ENCODE data around the gene HOTAIR.

HOTAIR gene

DNA sequence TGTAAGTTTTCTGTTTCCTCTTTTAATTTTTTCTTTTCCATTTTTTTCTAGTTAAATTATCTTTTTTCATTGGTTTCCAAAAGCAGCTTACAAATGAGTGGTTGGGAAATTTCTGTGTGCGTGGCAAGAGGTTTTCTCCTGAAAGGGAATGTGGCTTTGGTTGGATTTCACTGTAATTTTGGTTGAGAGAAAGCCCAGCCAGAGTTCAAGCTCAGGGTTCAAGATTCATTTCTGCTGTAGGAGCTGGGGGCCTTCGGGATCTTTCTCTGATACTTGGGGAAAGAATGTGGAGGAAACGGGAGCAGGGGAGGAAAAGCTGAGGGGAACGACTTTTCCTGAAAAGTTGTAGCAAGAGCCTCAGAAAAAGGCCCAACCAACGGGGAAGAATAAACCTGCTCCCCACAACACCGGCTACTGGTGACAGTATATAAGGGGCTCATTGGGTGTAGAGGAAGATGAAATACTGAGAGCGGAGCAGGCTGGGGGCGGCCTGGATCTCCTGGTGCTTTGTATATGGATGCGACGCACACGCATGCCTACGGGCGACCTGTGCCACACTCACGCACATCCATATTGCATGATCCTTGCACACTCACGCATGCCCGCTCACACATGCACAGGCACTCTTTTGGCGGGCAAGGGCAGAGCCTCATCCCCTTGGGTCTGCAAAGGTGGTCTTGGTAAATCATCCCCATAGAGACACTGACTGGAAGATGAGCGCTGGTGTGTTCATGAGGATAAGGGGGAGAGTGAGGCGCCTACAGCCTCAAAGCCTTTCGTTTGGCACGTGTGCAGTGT lies 12.1 kb upstream of the HOTAIR start:
- no peak for DNase-seq (ENCODE audit: low read depth)

DNA sequence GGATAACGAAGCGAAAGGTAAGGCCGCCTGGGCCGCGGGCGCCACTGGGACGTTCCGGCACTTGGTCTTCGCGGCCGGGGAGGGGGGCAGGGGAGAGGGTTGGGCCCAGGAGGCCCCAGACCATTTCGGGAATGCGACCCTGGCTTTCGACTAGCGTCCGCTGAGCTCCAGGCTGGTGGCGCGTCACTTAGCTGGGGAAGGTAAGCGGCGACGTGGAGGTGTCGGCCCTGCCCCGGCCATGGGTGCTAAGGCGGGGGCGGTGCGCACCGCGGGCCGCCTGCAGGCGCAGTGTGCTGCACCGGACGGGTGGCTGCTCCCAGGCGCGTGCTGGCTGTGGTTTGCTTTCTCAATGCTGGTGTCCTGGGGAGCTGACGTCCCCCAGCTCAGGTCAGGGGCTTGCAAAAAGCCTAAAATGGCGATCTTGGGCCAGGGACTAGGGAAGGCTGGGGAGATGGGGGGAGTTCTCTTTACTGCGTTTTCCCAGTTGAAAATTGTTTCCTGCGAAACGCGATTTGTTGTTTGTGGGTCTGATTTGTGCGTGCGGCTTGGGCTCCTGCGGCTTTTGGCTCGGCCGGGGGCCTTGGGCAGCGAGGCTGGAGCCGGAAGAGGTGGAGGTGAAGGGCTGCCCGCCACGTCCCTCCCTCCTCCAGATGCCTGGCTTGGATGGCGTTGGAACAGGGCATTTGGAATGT lies 11.4 kb upstream of the HOTAIR start:
- DNase-seq (ENCODE audit: low read depth) = no peak

DNA sequence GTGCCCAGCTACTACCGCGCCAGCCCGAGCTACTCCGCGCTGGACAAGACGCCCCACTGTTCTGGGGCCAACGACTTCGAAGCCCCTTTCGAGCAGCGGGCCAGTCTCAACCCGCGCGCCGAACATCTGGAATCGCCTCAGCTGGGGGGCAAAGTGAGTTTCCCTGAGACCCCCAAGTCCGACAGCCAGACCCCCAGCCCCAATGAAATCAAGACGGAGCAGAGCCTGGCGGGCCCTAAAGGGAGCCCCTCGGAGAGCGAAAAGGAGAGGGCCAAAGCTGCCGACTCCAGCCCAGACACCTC lies 10.9 kb upstream of the HOTAIR start:
- DNase-seq (ENCODE audit: low read depth) = no peak

DNA sequence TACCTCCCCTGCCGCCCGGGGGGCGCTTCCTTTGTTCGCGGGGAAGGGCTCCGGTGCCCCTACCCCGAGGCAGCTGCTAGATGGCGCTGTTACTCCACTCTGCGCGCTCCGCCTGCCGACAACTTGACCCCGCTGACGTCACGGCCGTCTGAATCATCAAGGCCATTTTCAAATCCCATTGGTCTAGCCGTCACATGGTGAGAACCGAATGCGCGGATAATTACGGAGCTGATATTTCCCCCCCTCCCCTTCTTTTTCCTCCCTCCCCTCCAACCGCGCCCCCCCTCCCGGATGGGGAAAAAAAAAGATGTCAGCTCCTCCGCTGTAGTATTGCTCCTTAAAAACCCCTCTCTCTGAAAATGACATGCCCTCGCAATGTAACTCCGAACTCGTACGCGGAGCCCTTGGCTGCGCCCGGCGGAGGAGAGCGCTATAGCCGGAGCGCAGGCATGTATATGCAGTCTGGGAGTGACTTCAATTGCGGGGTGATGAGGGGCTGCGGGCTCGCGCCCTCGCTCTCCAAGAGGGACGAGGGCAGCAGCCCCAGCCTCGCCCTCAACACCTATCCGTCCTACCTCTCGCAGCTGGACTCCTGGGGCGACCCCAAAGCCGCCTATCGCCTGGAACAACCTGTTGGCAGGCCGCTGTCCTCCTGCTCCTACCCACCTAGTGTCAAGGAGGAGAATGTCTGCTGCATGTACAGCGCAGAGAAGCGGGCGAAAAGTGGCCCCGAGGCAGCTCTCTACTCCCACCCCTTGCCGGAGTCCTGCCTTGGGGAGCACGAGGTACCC lies 10.3 kb upstream of the HOTAIR start, which contains the start of gene HOXC10:
TSS of gene HOXC10 (plus strand) at position 246 of the 791 bp plus-strand sequence. CDS start at position 360, 114 bp downstream.
- DNase-seq (ENCODE audit: low read depth) = peak; percentile 75

DNA sequence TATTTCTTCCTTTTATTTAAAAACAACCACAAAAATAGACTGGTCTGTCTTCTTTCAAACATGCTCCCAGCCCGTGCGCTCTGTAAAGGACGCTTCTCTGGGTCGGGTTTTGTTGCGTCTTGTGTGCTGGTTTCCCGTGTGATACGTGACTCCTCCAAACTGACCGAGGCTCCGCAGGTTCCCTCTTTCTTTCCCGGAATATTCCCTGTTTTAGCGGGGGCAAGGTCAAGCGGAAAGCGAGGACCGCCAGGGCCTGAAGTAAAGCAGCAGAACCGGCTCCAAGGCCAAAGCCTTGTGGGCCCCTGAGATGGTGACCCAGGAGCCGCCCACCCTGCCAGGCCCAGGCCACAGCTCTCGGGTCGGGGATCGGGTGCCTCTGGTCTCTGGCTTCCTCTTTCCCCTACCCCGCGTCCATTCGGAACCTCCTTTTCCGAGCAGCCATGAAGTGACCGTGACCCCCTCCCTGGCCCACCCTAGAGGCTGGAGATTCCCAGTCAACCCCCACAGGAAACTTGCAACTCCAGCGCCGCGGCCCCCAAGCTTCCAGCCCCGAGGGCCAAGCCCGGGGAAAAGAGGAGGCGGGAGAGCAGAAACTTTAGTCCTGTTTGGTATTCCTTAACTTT lies 9.3 kb upstream of the HOTAIR start:
- no peak for DNase-seq (ENCODE audit: low read depth)

DNA sequence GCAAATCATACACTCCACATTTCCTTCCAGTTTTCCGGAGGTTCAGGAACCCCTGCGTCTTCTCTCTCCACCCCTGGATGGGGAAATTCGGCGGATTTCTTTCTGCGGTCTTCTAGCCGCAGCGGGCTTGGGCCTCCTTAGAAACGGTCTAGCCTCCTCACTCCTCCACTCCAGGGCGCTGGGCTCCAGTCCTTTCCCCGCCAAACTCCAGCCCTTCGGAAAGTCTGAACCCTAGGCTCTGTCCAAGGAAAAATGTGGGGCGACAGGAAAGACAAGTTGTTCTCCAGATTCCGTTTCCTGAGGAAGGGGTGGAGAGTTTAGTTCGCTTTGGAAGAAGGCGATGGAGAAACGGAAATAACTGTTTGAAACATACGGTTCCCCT lies 8.8 kb upstream of the HOTAIR start:
- DNase-seq (ENCODE audit: low read depth) = no peak

DNA sequence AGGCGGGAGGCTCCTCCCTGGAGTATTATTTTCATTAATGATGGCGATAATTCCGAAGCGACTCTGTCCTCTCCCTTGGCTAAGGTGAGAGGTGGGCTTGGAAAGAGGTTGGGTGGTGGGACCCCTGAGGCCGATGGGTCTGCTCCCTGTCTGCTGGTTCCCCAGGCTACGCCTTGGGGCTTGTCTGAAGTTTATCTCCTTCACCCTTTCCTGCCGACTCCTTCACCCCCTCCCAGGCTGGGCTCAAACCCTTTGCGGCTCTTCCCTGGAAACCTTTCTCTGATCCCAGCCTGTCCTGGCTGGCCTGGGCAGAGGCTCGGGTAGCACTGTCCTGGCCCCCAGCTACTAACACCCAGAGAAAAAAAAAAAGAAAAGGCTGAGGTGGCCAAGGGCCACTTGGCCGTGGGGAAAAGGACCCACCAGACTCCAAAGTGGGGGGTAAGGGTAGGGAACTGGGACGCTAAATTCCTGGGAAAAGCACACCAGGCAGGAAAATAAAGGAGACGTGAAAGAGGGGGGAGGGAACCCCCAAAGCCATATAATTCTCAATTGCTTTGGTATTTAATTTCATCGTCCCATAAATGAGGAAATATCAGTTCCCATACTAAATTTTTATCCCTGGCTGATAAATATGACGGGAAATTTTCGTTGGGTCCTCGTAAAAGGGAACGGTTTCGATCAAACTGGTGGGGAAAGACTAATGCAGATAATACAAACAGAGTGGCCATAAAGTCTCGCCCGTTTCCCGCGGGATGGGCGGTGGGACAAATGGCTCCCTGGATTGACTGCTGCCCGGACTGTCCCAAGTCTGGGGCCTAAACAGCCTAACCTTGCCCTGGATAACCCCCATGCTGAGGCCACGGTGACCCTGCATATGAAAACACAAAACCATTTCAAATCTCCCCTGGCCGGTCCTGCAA lies 8.2 kb upstream of the HOTAIR start:
- no peak for DNase-seq (ENCODE audit: low read depth)

DNA sequence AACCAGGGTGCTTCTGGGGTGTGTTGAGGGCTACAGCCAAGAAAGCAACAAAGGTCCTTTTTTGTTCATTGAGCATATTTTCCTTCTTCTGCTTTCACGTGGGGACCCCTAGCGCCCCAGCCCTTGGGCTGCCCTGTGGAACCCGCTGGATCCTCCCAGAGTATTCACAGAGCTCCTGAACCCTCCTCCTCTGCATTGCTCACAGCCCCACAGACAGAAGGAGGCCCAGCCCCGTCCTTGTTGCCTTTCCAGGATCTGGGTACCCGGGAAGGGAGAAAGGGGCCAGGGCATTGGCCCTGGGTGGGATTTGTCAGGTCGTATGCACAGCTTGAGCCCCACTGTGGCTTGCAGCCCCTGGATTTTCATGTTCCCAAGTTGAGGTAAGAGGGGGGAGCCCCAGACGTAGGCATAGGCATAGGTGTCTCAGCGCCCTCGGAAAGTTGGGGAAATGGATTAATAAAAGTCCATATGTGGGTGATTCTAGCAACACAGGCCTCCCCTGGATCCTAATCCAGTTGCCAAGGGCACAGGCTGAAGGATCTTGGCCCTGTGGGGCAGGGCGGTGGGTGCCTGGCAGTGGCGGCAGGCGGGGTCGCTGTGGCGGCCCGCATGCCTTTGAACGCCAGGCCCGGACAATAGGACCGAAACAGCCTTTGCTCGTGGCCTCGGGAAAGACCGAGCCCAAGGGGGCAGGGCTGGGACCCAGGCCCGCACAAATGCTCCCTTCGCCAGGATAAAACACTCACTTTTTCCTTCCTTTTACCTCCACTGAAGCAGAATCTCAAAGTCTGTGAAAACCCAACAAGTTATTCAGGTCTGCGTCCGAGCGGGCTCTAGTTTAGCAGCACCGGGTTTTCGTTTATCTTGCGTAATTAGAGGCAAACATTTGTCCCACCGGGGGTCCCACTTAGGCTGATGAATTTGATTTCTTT lies 7.1 kb upstream of the HOTAIR start:
- DNase-seq (ENCODE audit: low read depth) = no peak

DNA sequence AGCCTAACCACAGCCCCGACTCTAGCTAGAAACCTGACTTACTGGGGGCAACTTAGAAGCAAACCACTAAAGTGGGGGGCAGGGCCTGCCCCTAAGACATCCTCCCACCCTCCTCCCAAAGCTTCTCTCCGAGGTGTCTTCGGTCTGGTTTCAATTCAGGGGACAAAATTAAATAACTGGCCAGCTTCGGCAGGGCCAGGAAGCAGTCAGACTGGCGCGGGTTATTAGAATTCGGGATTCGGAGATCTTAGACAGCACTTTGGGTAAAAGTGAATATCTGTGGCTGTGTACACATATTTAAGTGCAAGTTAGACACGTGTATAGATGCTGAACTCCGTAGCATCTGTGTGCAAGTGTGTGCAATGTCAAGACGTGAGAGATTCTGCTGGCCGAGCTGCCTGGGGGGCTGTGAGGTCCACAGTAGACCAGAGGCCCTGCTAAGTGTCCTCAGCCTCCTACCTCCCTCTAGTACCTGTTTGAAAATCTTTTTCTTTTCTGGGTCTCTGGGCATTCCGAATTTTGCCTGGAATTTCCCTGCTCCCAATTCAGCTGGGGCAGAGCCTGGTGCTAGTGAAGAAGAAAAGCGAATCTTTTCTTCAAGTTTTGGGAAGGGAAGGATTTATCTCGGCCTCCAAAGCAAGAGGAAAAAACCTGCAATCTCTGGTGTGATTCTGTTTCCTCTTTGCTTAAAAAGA lies 6.2 kb upstream of the HOTAIR start:
- no peak for DNase-seq (ENCODE audit: low read depth)

DNA sequence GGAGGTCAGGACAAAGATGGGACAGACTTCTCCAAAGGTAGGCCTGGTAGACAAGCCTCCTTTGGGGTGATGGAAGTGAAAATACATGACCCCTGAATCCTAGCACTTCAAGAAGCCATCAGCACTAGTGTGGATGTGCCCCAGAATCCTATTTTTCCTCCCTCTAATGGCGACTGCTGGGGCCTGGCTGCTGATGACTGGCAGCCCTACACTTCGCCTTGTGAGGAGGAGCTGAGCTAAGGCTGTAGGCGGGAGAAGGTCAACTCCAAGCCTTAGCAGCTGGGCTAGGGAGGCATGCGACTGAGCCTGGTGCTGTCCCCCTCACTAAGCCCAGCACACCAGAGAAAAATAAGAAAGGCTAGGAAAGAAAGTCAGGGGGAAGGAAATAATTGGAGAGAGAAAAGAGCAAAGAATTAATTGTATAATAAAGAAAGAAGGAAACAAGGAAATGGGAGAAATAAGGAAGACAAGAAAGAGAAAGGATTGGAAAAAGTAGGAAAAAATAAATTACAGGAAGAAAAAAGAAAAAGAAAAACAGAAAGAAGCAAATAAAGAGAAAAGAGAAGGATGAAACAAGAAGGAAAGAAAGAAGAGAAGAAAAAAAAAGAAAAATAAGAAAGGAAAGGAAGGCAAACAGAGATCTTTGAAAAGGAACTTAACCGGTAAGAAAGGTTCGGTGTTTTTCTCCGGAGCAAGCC lies 5.5 kb upstream of the HOTAIR start:
- no peak for DNase-seq (ENCODE audit: low read depth)

DNA sequence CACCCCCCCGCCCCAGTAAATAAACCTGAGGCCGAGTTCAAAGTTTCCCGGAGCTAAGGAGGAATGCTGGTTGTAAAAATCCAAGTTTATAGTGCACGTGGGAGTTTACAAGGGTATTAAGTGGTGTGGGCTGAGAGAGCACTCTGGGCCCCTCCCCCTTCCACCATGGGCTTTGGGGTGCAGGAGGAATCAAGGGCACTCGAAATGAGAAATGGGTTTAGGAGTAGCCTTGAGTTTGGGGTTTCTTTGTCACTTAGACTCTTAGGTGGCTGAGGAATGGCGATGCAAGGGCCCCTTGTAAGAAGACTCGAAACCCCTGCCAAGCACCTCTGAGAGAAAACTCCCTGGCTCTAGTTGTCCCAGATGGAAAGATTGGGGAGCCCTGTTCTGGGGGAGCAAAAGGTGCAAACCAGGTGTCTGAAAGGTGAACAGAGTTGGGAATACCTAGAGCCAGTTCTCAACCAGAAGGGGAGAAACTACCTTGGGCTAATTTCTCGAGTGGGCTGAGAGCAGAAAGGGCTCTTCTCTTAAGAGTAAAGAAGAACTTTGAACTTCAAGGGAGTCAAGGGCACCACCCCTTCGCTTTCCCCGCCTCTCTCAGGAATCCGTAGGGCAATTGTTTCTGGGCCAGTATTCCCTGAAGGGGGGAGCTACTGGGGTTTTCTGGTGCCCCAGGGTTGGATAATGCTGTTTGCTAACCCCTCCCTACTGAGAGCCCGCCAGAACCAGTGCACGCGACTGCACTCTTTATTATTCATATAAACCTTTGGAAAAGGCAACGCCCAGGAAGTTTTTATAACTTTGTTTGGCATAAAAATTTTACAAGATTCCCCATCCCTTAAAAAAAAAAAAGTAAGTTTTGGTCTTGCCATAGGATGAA lies 4.0 kb upstream of the HOTAIR start:
- DNase-seq (ENCODE audit: low read depth) = no peak

DNA sequence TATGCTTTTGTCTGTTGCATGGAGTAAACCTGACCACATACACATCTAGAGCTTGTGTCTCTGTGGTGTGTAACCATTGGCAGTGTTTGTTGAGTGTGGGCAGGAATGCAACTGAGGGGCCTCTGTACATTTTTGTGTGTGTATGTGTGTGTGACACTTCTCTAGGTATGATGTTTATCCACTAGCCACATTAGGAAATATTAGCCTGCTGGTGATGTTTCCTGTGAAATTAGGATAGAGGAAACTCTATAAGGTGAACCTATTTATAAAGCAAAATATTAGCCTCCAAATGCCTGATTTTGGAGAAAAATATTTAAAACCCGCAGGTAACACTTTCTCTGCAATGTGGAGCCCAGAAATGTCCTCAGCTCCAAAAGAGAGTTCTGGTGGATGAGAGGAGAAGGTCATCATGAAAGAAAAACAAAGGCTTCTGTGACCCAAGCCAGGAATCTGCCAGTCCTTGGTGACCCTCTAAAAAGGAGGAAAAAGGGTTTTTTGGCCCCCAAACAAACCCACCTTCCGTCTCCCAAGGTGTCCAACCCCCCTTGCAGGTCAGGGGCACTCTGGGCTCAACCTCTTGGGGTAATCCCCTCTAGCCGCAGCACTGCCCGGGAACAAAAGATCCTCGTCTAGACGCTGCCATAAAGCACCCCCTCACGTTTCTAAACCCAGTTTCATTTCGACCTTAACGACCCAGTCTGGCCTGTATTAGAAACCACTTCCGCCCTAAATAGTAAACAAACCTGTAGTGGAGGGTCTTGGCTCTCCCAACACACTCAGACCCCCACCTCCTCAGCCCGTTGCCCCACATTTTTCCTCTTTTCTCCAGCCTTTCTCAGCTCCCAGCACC lies 3.1 kb upstream of the HOTAIR start:
- no peak for DNase-seq (ENCODE audit: low read depth)

DNA sequence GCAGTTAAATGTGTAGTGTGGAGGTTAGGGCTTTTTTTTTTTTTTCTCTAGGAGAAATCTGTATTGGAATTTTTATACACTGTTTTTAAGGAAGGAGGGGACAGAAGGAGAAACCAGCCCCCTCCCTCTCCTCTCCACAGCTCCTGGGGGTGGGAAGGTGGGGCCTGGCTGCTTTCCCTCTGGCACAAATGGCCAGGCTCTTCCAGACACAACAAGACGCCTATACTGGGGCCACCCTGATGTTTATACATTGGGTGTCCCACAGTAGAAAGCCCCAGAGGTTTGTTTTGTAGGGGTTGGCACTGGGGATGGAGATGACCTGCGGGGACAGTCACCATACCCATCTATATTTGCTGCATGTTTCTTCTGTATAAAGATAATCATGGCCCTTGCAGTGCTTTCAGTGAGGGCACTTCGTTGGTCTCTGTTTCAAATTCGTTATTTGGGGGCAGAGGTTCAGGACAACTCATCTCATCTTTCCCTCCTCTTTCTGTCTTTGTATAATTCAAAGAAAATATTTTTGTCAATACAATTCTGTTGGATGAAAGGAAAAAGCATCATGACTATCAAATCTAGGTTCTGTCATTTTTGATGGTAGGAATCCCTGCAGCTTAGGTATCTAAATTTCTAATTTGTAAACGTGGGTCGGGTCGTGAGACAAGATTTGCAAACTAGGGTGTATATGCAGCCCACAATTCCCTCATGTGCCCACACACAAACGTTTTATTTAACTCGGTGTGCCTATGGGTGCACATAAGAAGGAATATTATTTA lies 2.3 kb upstream of the HOTAIR start:
- DNase-seq (ENCODE audit: low read depth) = no peak

DNA sequence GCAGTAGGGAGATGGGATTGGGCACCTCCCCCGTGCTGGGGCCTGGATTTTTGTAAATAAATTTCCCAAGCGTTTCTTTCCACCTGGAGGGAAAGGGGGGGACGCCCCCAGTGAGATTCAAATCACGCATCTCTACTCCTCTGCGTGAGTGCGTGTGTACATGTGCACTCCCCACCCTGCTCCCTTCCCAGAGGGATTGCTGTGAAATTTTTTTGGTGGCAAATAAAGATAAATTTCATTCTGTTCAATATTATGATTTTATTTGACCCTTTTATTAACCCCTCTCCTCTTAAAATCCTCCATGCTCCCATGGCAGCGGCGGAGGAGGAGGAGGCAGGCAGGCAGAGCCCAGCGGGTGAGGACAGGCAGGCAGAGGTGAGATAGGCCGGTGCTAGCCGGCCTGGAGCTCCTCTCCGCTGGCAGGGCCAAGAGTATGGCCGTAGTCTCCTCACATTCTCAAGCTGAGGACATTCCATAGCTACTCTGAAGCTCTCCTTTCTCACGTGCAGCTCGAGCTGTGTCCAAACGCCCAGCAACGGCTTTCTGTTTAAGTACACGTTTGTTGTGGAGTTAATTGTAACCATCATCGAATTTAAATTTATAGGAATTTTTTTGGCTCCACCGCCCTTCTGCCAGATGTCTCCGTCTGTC lies 1.5 kb upstream of the HOTAIR start:
- no peak for DNase-seq (ENCODE audit: low read depth)

DNA sequence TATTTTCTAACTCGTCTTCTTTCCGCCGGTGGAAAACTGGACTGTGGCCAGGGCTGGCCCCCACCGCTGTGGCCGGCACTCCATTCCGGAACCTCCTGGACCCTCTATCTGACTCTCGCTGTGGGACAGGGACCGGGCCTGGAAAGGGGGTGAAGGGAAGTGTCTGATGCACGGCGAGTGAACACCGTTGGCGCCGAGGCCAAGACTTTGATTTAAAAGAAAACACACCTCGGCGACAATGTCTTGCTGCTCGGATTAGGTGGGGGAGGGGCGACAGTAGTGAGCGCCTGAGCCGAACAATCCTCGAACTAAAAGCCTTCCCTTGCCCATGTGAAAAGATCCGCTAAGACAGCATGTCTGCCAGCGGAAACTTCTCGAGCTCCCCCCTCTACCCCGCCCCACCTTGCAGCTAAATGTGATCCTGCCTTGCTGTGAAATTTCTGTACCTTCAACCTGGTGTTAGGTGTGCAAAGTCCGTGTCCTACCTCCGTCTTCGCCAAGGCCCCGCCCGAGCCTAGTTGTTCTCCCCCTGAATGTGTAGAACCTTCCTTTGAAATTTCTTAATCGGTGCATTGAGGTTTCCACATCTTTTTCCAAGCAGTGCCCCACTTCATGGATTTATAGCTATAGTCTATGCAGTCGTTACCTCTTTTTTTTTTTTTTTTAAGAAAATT lies 862 bp upstream of the HOTAIR start:
- DNase-seq (ENCODE audit: low read depth) = no peak

Measured in stimulated activated CD4-positive, alpha-beta T cell treated with anti-CD3 and anti-CD28 coated beads, Interleukin-2, amount 100 ng/mL, for 4 hours (primary cell).